Measurements from ENCODE around the gene BPIFB3.

Gene BPIFB3

DNA sequence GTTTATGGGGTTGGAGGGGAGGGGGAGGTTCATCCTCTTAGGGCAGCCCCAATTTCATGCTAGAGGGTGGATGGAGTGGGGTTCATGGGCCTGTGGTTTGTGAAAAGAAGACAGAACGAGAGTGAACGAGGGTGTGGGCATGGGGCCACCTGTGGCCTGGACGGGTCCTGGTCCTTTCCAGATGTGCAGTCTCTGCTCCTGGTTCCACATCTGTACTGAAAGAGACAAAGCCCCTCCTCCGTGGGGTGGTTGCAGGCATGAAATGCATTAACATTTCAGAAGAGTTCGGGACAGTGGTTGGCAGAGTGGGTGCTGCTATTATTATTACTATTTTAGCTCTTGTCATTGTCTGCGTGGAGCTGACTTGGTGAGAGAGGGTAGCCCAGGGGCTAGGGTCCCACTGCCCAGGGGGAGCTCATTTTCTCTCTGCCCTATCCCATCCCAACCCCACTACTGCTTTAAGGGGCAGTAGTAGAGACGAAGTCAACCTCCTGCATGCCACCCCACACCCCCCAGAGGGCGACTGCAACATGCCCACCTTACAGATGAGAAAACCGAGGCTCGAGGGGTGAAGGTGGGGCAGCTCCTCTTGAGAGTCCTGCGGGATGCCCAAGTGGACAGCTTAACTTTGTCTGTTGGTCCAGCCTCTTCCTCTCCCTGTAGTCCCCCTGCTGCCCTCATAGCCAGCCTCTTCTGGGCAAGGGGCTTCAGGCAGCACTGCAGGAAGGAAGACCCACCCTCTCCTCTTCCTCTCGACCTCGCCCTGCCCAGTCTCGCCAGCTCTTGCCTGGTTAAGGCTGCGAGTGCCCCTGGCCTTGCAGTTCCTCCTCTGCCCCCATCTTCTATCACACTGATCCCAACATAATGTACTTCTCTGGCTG, 37.8 kb upstream of the BPIFB3 start:
- DNase-seq (ENCODE audit: low read depth), result no peak

DNA sequence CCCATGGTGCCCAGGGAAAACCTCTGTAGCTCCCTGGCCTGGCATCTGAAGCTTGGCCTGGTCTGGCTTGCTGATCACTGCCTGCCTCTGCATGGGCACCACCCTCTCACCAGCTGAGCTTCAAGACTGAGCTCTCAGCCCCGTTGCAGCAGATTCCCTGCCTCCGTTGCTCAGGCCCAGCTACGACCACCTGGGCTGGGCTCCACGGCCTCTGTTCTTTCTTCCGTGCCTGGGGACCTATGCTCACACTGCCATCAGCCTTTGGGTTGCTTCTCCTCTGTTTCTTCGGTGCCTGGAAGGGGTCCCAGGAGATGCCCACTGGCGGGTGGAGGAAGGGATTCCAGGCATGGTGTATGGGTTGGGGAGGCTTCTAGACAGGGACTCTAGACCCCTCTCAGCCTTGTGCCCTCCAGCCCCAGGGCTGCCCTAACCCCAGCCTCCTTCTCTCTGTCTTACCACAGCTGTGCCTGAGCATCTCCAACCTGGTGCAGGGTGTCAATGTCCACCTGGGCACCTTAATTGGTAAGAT, 37.1 kb upstream of the BPIFB3 start:
- no peak for DNase-seq (ENCODE audit: low read depth)

GRCh38 chr20:33017542-33017941, 36.2 kb upstream of the BPIFB3 start:
- DNase-seq (ENCODE audit: low read depth), result no peak

DNA sequence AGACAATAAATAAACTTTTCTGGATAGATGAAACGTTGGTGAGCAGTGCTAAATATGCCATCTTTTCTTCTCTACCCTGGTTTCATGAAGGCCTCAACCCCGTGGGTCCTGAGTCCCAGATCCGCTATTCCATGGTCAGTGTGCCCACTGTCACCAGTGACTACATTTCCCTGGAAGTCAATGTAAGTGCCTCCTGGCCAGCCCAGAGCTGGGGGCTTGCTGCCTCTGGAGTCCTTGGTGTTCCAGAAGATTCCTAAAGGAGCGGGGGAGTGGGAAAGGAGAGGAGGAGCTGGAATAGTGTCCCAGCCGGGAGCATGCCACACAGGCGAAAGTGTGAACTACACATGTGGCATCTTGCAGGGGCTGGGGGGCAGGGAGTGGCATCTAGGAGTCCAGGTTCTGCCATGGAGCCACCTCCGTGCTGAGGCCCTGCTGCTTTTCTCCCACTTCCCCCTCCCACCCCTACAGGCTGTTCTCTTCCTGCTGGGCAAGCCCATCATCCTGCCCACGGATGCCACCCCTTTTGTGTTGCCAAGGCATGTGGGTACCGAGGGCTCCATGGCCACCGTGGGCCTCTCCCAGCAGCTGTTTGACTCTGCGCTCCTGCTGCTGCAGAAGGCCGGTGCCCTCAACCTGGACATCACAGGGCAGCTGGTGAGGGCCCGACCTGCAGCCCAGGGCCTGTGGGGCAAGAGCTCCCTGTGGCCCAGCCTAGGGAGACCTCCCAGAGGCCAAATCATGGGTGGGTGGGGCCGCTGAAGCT, 35.4 kb upstream of the BPIFB3 start:
- no peak for DNase-seq (ENCODE audit: low read depth)

DNA sequence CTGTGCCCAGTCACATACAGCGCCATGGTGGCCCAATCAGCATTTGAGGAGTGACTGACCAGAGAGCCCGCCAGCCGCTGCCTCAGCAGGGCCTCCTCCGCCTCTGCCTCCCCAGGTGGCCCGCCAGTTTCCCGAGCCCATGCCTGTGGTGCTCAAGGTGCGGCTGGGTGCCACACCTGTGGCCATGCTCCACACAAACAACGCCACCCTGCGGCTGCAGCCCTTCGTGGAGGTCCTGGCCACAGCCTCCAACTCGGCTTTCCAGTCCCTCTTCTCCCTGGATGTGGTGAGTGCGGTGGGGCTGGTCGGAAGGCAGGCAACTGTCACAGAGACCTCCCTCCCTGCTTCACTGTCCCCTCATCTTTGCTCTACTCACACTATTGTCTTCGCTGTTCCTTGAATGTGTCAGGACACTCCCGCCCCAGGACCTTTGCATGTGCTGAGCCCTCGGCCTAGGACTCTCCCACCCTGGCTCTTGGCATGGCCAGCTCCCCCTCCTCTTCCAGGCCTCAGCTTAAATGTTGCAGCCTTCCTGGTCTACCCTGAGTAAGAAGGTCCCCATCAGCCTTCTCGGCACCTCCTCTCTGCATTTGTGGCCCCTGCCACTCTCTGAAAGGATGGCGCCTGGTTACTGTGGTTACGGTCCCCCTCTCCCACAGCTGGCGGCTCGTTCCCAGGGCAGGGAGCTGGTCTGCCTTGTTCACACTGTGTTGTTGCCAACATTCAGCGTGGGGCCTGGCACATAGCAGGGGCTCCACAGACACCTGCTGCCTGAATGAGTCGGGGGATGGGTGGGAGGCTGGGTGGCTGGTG, 34.0 kb upstream of the BPIFB3 start:
- no peak for DNase-seq (ENCODE audit: low read depth)

DNA sequence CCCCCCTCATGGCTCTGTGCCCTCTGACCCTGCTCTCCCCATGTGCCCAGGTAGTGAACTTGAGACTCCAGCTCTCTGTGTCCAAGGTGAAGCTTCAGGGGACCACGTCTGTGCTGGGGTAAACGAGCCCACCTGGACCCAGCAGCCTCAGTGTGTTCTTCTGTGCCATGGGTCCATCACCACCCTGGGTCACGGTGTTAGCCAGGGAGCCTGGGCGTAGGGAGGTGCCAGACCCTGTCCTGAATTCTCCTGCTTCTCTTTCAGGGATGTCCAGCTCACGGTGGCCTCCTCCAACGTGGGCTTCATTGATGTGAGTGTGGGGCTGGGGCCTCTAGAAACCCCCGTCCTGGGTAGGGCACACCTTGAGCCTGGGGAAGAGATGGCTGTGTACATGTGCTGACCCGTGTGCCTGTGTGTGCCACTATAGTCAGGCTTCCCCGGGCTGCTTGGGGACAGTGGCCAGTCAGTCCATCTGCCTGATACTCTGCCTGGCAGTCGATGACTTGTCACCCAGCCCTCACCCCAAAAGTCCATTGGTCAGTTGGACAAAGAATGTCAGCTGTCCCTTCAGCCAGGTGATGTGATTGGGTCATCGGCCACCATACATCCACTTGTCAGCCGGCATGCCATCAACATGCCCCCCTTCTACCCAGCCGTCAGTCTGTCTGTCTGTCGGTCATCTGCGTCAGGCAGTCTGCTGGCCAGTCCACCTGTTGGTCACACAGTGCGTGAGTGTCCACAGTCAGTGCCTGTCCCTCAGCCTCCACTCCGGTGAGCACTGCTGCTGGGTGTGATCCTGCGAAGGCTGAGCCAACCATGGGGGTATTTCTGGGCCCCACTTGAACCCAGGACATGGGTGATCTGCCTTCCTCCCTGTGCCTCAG, 33.2 kb upstream of the BPIFB3 start:
- DNase-seq (ENCODE audit: low read depth), result no peak

DNA sequence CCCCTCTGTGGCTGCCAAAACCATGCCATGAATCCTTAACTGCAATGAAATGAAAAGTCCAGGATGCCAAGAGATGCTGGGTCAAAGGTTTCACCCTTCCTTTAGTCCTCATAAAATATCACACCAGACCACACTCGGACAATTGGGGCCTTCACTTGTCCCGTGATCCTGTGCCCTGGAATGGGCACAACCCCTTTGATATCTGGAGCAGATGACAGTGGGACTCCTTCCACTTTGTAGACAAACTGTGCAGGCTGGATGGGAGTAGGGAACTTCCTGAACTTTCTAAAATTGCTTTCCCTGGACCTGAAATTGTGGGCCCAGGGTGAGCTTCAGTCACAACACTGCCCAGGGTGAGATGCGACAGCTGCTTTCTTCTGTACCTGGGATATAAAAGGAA, 31.8 kb upstream of the BPIFB3 start:
- no peak for DNase-seq (ENCODE audit: low read depth)

DNA sequence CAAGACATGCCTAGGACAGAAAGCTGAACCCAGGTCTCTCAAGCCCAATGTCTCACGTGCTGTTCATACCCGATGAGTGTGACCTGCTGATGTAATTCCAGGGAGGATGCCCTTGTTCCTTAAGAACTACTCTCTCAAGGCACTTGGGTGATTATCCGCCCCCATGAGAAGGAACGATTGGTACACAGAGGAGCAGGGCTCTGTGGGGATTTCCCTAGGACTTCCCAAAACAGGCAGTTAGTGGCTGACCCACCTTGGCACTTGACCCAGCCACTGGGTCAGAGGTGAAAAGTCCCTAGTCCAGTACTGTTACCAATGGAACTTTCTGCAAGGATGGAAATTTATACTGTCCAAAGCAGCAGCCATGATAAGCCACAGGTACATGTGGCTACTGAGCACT, 31.4 kb upstream of the BPIFB3 start:
- DNase-seq (ENCODE audit: low read depth), result no peak

GRCh38 chr20:33022694-33023438, 30.8 kb upstream of the BPIFB3 start:
- DNase-seq (ENCODE audit: low read depth), result no peak

DNA sequence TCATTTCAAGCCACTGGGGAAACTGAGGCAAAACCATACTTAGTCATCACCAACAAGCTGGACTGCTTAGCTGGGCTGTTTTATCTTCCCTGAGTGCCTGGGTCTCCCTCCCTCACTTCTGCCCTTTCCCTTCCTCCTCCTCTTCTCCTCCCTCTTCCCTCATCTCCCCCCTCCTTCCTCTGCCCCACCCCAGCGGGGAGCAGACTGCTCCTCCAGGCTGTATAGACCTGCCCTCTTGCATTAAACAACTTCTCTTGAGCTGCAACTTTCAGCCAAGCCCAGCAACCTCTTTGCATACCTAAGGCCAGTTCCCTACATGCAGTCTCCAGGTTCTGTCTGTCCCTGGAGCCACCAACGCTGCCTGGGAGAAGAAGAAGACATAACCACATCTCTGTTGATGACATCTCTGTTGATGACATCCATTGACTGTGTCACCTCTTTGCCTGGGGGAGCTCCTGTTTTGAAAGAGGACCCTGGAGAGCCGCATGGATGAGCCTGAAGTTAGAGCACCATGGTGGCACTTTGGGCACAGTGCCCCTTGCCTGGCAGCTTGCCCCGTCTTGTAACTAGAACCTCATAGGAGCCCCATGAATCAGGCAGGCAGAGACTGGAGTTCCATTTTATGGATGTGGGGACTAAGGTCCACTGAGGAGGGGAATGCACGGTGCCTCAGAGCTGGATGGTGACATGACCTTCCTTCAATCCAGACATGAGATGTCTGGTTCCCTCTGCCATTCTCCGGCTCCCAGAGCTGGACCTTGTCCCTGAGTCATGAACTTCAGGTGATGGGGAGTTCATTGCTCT, 30.1 kb upstream of the BPIFB3 start:
- no peak for DNase-seq (ENCODE audit: low read depth)

DNA sequence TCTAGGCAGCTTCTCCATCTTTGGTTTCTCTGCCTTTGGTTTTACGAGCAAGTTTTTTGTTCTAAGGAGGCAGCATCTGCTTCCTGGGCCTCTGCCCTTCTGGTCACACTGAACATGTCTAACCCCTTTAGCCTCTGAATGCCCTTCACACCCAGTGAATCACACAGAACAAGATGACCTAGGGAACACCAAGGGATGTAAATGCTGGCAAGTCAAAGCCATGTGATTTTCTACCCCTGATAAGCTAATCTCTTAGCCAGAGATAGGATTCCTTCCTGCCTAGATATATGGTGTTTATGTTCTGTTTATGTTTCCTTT, 29.5 kb upstream of the BPIFB3 start:
- DNase-seq (ENCODE audit: low read depth), result no peak

DNA sequence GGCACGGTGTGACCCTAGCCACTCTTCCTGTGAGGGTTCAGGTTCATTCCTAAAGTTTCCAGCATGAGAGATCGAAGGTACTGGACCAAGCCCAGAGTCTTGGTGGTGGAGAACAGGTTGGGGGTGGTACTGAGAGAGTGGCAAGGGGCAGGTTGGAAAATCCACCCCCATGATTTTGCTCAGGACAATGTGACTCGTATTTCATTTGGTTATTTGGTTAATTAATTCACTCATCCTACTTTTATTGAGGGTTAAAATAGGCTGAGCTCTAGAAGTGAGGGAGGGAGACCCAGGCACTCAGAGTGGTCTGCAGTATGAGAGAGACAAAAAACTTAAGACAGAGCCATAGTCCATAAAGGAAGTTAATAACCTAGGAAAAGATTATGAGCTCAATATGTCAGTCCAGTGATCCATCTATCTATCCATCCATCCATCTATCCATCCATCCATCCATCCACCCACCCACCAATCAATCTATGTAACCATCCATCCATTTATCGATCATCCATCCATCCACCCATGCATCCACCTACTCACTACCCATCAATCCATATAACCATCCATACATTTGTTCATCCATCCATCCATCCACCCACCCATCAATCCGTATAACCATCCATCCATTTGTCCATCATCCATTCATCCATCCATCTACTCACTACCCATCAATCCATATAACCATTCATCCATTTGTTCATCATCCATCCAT, 28.9 kb upstream of the BPIFB3 start:
- no peak for DNase-seq (ENCODE audit: low read depth)

- DNase-seq (ENCODE audit: low read depth), result no peak
Observed at GRCh38 chr20:33025318-33025876, 28.3 kb upstream of the BPIFB3 start.

GRCh38 chr20:33026072-33026778, 27.5 kb upstream of the BPIFB3 start:
- no peak for DNase-seq (ENCODE audit: low read depth)

DNA sequence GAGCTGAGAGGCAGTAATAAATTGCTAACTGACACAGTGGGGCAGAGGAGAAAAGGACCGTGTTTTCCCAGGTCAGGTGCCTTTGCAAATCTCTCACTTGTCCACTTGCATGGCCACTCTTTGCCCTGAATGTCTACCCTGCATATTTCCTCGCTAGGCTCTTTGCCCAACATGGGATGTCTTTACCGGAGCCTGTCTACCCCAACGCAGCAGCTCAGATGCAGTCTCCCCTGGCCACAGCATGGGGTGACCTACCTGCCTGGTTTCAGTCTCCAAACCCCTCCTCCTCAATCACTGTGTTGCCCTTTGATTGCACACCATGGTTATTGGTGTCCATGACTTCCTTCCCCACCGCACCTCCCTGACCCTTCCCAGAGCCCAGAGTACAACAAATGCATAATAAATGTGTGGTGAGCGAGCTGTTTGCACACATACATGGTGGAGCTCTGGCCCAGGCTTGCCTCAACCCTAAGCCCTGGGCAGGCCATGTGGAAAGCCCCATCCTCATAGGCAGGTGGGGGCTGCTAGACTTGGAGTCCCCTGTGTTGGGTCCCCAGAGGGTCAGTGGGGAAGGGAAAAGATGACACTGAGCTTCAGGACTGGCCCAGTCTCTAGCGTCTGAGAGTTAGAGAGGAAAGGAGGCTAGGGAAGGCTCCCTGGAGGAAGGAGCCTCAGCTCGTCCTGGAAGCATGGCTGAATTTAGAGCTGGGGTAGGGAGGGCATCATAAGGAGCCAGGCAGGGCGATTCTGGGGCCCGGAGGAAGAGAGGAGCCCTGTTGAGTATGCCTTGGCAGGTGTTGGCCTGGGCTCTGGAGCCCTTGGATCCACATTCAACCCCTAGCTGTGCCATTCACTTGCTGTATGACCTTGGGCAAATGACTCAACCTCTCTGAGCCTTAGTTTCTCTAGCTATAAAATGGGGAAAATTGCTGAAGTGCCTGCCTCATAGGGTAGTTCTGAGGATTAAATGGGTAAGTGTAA, 26.6 kb upstream of the BPIFB3 start:
- no peak for DNase-seq (ENCODE audit: low read depth)

DNA sequence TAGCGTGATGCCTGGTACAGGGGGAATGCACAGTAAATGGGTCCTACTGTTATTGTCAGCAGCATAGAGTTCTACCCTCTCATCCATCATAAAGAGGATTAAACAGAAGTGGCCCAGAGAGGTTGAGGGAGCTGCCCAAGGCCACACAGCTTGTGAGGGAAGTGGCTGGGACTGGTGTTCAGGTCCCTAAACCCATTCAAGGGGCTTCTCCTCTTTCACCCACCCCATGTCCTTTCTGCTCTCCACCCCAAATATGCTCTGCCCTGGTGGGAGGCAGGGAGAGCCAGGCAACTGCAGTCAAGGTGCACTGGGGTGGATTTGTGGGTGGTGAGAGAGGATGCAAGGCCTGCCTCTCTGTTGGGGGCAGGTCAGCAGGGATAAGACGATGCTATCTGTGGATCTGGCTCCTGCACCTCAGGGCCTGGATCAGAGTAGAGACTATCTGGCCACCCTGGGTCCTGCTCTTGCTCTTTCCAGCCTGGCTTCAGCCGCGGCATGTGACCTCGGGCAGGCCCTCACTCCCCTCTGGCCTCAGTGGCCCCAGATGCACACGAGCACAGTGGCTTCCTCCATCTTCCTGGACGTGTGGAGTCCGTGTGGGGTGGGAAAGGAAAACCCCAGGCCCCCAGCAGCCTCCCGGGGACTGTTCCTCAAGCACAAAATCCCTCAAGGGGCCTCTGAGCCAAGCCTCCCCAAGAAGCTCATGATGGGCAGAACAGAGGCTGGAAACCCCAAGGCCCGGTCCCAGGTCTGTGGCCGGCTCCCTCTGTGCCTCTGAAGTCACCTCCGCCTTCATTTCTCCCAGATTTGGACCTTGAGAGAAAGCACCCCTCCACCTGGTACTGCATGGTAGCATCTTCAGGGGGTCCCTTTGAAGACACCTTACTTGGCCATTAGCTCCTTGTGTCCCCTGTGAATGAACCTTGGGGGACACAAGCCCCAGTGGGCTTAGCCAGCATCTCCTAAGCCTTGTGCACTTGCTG, 25.6 kb upstream of the BPIFB3 start:
- no peak for DNase-seq (ENCODE audit: low read depth)
